Fibroblast of lung (primary cell): ENCODE data around the gene INTS11.

Experiments
- CTCF ChIP-seq, 2 donors: IDR thresholded peaks in 1 of 2; conservative IDR thresholded peaks in 1 of 2; 1 replicate in 1 of 2; 2 replicates in 1 of 2; pipeline ENCODE4 v1.5.1; 2011 to 2012; ENCODE audit warnings: low read length in 2 of 2, control low read depth in 1 of 2, inconsistent platforms in 1 of 2, low read depth in 1 of 2, mild to moderate bottlenecking in 1 of 2
- EZH2 ChIP-seq: IDR thresholded peaks from 2 replicates; pipeline ENCODE4 v1.5.1; 2012; ENCODE audit warnings: low read length, control low read depth, mild to moderate bottlenecking; ENCODE audit errors: missing control alignments

GRCh38 chr1:1317420-1317819 is 7.0 kb downstream of the INTS11 start:
- no peak for TF ChIP-seq CTCF (conservative IDR thresholded peaks at IDR 0.05 in 1 of 2, IDR thresholded peaks at IDR 0.05 in 1 of 2; ENCODE audit: low read depth in 1 of 2, low read length in 2 of 2)
- TF ChIP-seq EZH2 = no peak
